Stimulated activated CD4-positive, alpha-beta T cell treated with anti-CD3 and anti-CD28 coated beads, TNF-alpha, amount 100 ng/mL, for 4 hours (primary cell): ENCODE measurements around the gene ANKH.

ENCODE experiments used
- DNase-seq, 3 experiments: peaks; one replicate each; pipeline ENCODE4 v3.0.0-alpha.2; 2020; ENCODE audit warnings: low read depth in 3 of 3

The ANKH gene

GRCh38 chr5:14715481-14715880, 156.1 kb downstream of the ANKH start:
- no peak for DNase-seq

- no peak for DNase-seq
Measured at GRCh38 chr5:14714706-14715105, 156.9 kb downstream of the ANKH start.

- DNase-seq: no peak
Measured at GRCh38 chr5:14713476-14714390, 157.8 kb downstream of the ANKH start.

GRCh38 chr5:14712666-14713065, 158.9 kb downstream of the ANKH start:
- DNase-seq: no peak

- no peak for DNase-seq
Measured at GRCh38 chr5:14712131-14712530, 159.4 kb downstream of the ANKH start.

GRCh38 chr5:14710313-14710994, 161.1 kb downstream of the ANKH start:
- no peak for DNase-seq

- DNase-seq: no peak
Measured at GRCh38 chr5:14708551-14708950, 163.0 kb downstream of the ANKH start.

GRCh38 chr5:14707811-14708390, 163.7 kb downstream of the ANKH start:
- DNase-seq: no peak

- DNase-seq: no peak
Measured at GRCh38 chr5:14706615-14707021, 165.0 kb downstream of the ANKH start.

- no peak for DNase-seq
Measured at GRCh38 chr5:14705556-14705955, 166.0 kb downstream of the ANKH start.

- no peak for DNase-seq
Measured at GRCh38 chr5:14702238-14702839, 169.2 kb downstream of the ANKH start.

- no peak for DNase-seq
Measured at GRCh38 chr5:14701556-14701955, 170.0 kb downstream of the ANKH start.

GRCh38 chr5:14700478-14701436, 170.8 kb downstream of the ANKH start:
- no peak for DNase-seq

- DNase-seq: no peak
Measured at GRCh38 chr5:14699807-14700400, 171.7 kb downstream of the ANKH start.

- no peak for DNase-seq
Measured at GRCh38 chr5:14699159-14699558, 172.4 kb downstream of the ANKH start.

- no peak for DNase-seq
Measured at GRCh38 chr5:14698495-14698894, 173.1 kb downstream of the ANKH start.

GRCh38 chr5:14696851-14697250, 174.7 kb downstream of the ANKH start:
- DNase-seq: no peak

GRCh38 chr5:14696057-14696456, 175.5 kb downstream of the ANKH start:
- DNase-seq: no peak

GRCh38 chr5:14695152-14695551, 176.4 kb downstream of the ANKH start:
- no peak for DNase-seq

- DNase-seq: no peak
Measured at GRCh38 chr5:14693070-14693469, 178.5 kb downstream of the ANKH start.
